A549 (cell line): Measurements from ENCODE around the gene C2CD5. TPM values are rescaled to one million over a fixed set of nuclear protein-coding genes. Genes with fewer than 3 reads are reported as not detected.

Experiments used
- ATAC-seq, 2 experiments: fragments of 200-7000 bp in 1 of 2; fragments of >200 bp in 1 of 2; cut with Nextera tagmentation in 1 of 2; cut with Tn5 transposase in 1 of 2; 3 replicates each; pipeline versions ENCODE4 v1.8.0 to v1.9.1; 2018 to 2020; ENCODE audit warnings: mild to moderate bottlenecking in 1 of 2, moderate library complexity in 1 of 2
- CTCF ChIA-PET: fragments of 300-600 bp; sonication (Branson Sonifier 250); formaldehyde crosslinking; extraction: SDS; loops from one replicate; lab custom pipeline; 2021; ENCODE audit warnings: antibody characterized with exemption, inconsistent platforms; lab: Yijun Ruan, JAX
- POLR2A ChIA-PET: fragments of 350-600 bp; formaldehyde crosslinking; extraction: SDS; loops from one replicate; lab custom pipeline; 2021; ENCODE audit warnings: antibody characterized with exemption, inconsistent platforms; lab: Yijun Ruan, JAX
- DNase-seq, 2 experiments: peaks; one replicate each; pipeline versions ENCODE4 v3.0.0 to v3.0.0-alpha.2; 2011 to 2016; ENCODE audit warnings: low read depth in 1 of 2, low spot score in 1 of 2
- FAIRE-seq: peaks from 2 replicates; lab custom pipeline; 2011; peaks lifted over from hg19 to GRCh38; lab: Jason Lieb, UNC
- H3K27ac ChIP-seq, 2 experiments: fragments of >200 bp; sonication (Bioruptor Twin); formaldehyde crosslinking; 3 replicates each; pipeline ENCODE4 v1.5.1; 2016 to 2017
- H3K4me1 ChIP-seq: fragments of >200 bp; sonication (Bioruptor Twin); formaldehyde crosslinking; 3 replicates; pipeline ENCODE4 v1.6.1; 2016
- H3K4me2 ChIP-seq: fragments of >200 bp; sonication (Bioruptor Twin); formaldehyde crosslinking; 3 replicates; pipeline ENCODE4 v1.6.1; 2016
- H3K4me3 ChIP-seq: fragments of >200 bp; sonication (Bioruptor Twin); formaldehyde crosslinking; 3 replicates; pipeline ENCODE4 v1.5.1; 2016
- H3K9me3 ChIP-seq: fragments of >200 bp; sonication (Bioruptor Twin); formaldehyde crosslinking; 3 replicates; pipeline ENCODE4 v1.6.1; 2016
- BCL3 ChIP-seq: fragments of >200 bp; sonication (Bioruptor Twin); formaldehyde crosslinking; IDR thresholded peaks from 3 replicates; pipeline ENCODE4 v1.6.1; 2016
- CEBPB ChIP-seq, 2 experiments: fragments of >200 bp in 1 of 2; sonication (Bioruptor Twin) in 1 of 2; formaldehyde crosslinking in 1 of 2; IDR thresholded peaks; 2 replicates each; pipeline ENCODE4 v1.6.1; 2012 to 2016
- CHD4 ChIP-seq: fragments of 200-600 bp; sonication (generic); IDR thresholded peaks from 2 replicates; pipeline ENCODE4 v1.6.1; 2016; ENCODE audit warnings: antibody characterized with exemption, mild to moderate bottlenecking, borderline replicate concordance
- CTCF ChIP-seq: fragments of >200 bp; sonication (Bioruptor Twin); formaldehyde crosslinking; IDR thresholded peaks from 3 replicates; pipeline ENCODE4 v1.5.1; 2016
- ELK1 ChIP-seq: fragments of 150-350 bp; IDR thresholded peaks from 2 replicates; pipeline ENCODE4 v1.6.1; 2014; ENCODE audit warnings: low read depth, mild to moderate bottlenecking, low read length
- EP300 ChIP-seq, 2 experiments: fragments of >200 bp; sonication (Bioruptor Twin); formaldehyde crosslinking; IDR thresholded peaks; 2 replicates in 1 of 2; 3 replicates in 1 of 2; pipeline ENCODE4 v1.6.1; 2016 to 2017
- FOSB ChIP-seq: fragments of 250-450 bp; sonication (Bioruptor Pico); IDR thresholded peaks from 2 replicates; pipeline ENCODE4 v1.5.0; 2020; ENCODE audit warnings: mild to moderate bottlenecking, moderate library complexity
- FOSL2 ChIP-seq, 2 experiments: fragments of 450-650 bp in 1 of 2; fragments of >200 bp in 1 of 2; sonication (Bioruptor Twin) in 1 of 2; formaldehyde crosslinking; IDR thresholded peaks; 2 replicates each; pipeline versions ENCODE4 v1.5.0 to v1.6.1; 2016 to 2020; ENCODE audit warnings: mild to moderate bottlenecking in 1 of 2, moderate library complexity in 1 of 2
- FOXS1 ChIP-seq: fragments of 250-450 bp; sonication (Bioruptor Pico); IDR thresholded peaks from 2 replicates; pipeline ENCODE4 v1.5.0; 2020; ENCODE audit warnings: mild to moderate bottlenecking, moderate library complexity
- GATA3 ChIP-seq: IDR thresholded peaks from 2 replicates; pipeline ENCODE4 v1.6.1; 2012; ENCODE audit warnings: borderline replicate concordance
- HES2 ChIP-seq: fragments of >200 bp; sonication (Bioruptor Twin); formaldehyde crosslinking; IDR thresholded peaks from 2 replicates; pipeline ENCODE4 v1.6.1; 2016
- HOXB5 ChIP-seq: fragments of 250-450 bp; sonication (Bioruptor Pico); IDR thresholded peaks from 2 replicates; pipeline ENCODE4 v1.5.0; 2020; ENCODE audit warnings: mild to moderate bottlenecking, moderate library complexity
- JUN ChIP-seq, 2 experiments: fragments of >200 bp; sonication (Bioruptor Twin); formaldehyde crosslinking; IDR thresholded peaks; 2 replicates in 1 of 2; 3 replicates in 1 of 2; pipeline ENCODE4 v1.6.1; 2016 to 2017
- JUNB ChIP-seq: fragments of >200 bp; sonication (Bioruptor Twin); formaldehyde crosslinking; IDR thresholded peaks from 2 replicates; pipeline ENCODE4 v1.6.1; 2016
- PBX3 ChIP-seq: IDR thresholded peaks from 2 replicates; pipeline ENCODE4 v1.6.1; 2012
- RNF2 ChIP-seq: fragments of 200-600 bp; sonication (generic); IDR thresholded peaks from 2 replicates; pipeline ENCODE4 v1.6.1; 2016; ENCODE audit warnings: low read depth, mild to moderate bottlenecking, antibody characterized with exemption, moderate library complexity, borderline replicate concordance
- TP53 ChIP-seq: fragments of 250-450 bp; sonication (Bioruptor Pico); IDR thresholded peaks from 2 replicates; pipeline ENCODE4 v1.5.0; 2021; ENCODE audit warnings: mild to moderate bottlenecking, moderate library complexity
- ZFP36 ChIP-seq: fragments of 450-650 bp; IDR thresholded peaks from 2 replicates; pipeline ENCODE4 v1.6.1; 2014; ENCODE audit warnings: borderline replicate concordance; ENCODE audit not compliant: partially characterized antibody
- ZNF302 ChIP-seq: fragments of 250-450 bp; sonication (Bioruptor Pico); IDR thresholded peaks from 2 replicates; pipeline ENCODE4 v1.9.0; 2021; ENCODE audit warnings: inconsistent platforms, mild to moderate bottlenecking, moderate library complexity
- WGBS: methylation state at CpG from one replicate; pipeline ENCODE4 v1.1.6; 2017; ENCODE audit errors: missing lambda C conversion rate; 5-methylcytosine and 5-hydroxymethylcytosine counted together
- polyA plus RNA-seq, 4 experiments: library from polyadenylated mRNA; depleted of rRNA in 3 of 4; stranded (reverse); fragments of >200 nt; fragmentation: RNase III in 1 of 4; extraction: RNeasy Plus Mini Kit Qiagen cat#74134 plus additional on column Dnase treatment in 1 of 4; gene quantifications; 2 replicates in 3 of 4; 3 replicates in 1 of 4; pipeline ENCODE4 v1.2.3, GENCODE V29; 2011 to 2017

Gene C2CD5
- polyA plus RNA-seq, 2 of the 4 experiments (the other 2 are of a cell fraction): 14.1 to 39.7 TPM

GRCh38 chr12:22431693-22432251 lies 112.6 kb downstream of the C2CD5 start:
- Histone ChIP-seq H3K4me2 (no peak overlapping the region), H3K9me3 (no peaks in the 10 kb centered on the region), H3K4me1 (0 out of 3 replicates have a peak, but pooled peaks cover under 1% of the 10 kb centered on the region), H3K4me3 (no peak overlapping the region), H3K27ac (no peak overlapping the region)
- CTCF ChIA-PET: no interaction called here
- no peak for FAIRE-seq
- 80% methylated on average over 1 of the region's 1 CpG for WGBS
- no peak for TF ChIP-seq RNF2
- TF ChIP-seq TP53 (CRISPR knock-in tag): no peak
- TF ChIP-seq CHD4: no peak
- TF ChIP-seq ZNF302: no peak
- TF ChIP-seq PBX3: no peak
- TF ChIP-seq BCL3: no peak
- no peak for TF ChIP-seq FOXS1
- TF ChIP-seq, all 56 proteins: peak for 0
- DNase-seq (no peak), ATAC-seq (no peak)
- POLR2A ChIA-PET: no interaction called here

- ATAC-seq (no peak), DNase-seq (no peak), FAIRE-seq (no peak)
- POLR2A ChIA-PET: no interaction called here
- no peak overlapping the region for H3K27ac ChIP-seq
- H3K4me3 ChIP-seq: no peak overlapping the region
- no peak for TF ChIP-seq ELK1
- CTCF ChIA-PET: interaction anchor here (1.1 kb wide), 1 partner anchor 18 kb away, joined by 3 read pairs; no protein-coding TSS in a partner anchor
- no peaks in the 10 kb centered on the region for H3K9me3 ChIP-seq
- no peak overlapping the region for H3K4me2 ChIP-seq
- H3K4me1 ChIP-seq: peaks cover 16% of the 10 kb centered on the region
These were observed 127.5 kb downstream of the C2CD5 start for GRCh38 chr12:22416801-22417200.

- ATAC-seq (peak; percentile 39 to 79; a peak in 5 of 6 replicates), DNase-seq (peak in 1 of 2 experiments; percentile 73), FAIRE-seq (peak; percentile 68)
- TF ChIP-seq JUN (IDR thresholded peaks at IDR 0.05) (peak; percentile 74 to 87; a peak in 3 of 5 replicates), FOSL2 (IDR thresholded peaks at IDR 0.05) (peak; percentile 73), FOSL2 (CRISPR knock-in tag; IDR thresholded peaks at IDR 0.05) (peak; percentile 77), HES2 (peak; percentile 64; the same call in 1 of the 2 replicates), JUNB (peak; percentile 93), EP300 (IDR thresholded peaks at IDR 0.05) (peak; percentile 28 to 44; a peak in 2 of 5 replicates), BCL3 (peak; percentile 93; the same call in 2 of the 3 replicates), HOXB5 (CRISPR knock-in tag) (no peak), CTCF (no peak), ZNF302 (no peak), FOXS1 (no peak), FOSB (CRISPR knock-in tag) (no peak), ZFP36 (peak; percentile 38), CEBPB (IDR thresholded peaks at IDR 0.05) (peak; percentile 37 to 84; a peak in 2 of 4 replicates), GATA3 (peak; percentile 88)
- POLR2A ChIA-PET: no interaction called here
- CTCF ChIA-PET: interaction anchor here (0.9 to 1.9 kb wide), 2 partner anchors 27 to 80 kb away, joined by 3 to 8 read pairs; no protein-coding TSS in a partner anchor
- no peaks in the 10 kb centered on the region for H3K9me3 ChIP-seq
- peak overlapping the region; percentile 12; the same call in 1 of the 3 replicates for H3K4me2 ChIP-seq
- no peak overlapping the region for H3K27ac ChIP-seq
- H3K4me1 ChIP-seq: peaks cover 16% of the 10 kb centered on the region
- WGBS: 21% methylated on average over 4 of the region's 4 CpGs
- no peak overlapping the region for H3K4me3 ChIP-seq
These were observed 128.7 kb downstream of the C2CD5 start for GRCh38 chr12:22415342-22416309.
